Stimulated activated CD8-positive, alpha-beta memory T cell treated with anti-CD3 and anti-CD28 coated beads, Interleukin-2, amount 100 ng/mL, for 1 hour (primary cell): ENCODE data around the gene DNM3.

Experiments used
- DNase-seq, 2 donors: peaks; one replicate each; pipeline ENCODE4 v3.0.0-alpha.2; 2020; ENCODE audit warnings: low read depth in 2 of 2

DNM3 gene

DNA sequence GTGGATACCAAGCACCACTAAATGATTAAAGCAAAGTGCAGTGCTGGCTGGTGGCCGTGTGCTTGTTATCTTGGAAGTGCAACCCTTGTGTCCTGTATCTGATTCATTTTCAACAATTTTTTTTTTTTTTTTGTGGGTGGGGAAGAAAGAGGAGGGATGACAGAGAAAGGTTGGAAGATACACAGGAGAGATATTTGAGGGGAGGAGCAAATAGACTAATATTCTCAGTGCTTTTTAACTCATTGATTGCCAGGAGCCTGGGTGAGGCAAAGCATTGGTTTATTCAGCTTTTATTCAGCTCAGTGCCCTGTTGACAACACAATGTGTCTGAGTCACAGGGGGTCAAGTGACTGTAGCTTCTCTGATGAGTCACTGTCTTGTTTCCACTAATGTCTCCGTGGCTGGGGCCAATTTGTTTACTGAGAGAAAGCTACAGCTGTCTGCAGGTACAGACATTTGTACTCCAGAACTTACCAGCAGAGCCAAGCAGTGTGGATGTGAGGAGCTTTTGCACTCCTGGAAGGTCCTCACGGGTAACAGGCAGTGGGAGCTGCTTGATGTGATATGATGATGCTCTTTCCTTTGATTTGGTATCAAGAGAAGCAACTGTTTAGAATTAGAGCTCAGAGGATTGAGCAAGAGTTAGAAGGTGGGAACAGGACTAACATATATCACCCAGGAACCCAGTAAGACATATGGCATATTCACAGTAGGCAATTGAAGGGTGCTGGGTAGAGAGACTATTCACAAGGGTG lies 23.6 kb upstream of the DNM3 start:
- DNase-seq, result no peak

DNA sequence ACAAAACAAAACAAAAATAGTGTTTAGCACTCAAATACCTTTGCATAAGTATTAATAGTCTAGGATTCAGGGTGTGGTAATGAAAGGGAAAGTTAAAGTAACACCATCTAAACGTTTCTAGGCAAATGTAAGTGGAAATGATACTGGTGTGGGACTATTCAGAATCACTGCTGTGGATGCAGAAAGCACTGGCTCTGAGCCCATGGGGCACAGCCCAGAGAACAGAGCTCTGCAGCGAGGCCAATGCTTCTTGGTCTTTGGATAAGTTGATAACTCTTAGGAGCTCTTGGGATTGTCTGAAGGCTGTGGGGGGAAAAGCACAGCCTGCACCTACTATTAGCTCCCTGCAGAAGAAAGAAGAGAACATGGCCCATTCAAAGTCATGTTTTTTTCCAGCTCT lies 21.4 kb upstream of the DNM3 start:
- DNase-seq, result no peak

DNA sequence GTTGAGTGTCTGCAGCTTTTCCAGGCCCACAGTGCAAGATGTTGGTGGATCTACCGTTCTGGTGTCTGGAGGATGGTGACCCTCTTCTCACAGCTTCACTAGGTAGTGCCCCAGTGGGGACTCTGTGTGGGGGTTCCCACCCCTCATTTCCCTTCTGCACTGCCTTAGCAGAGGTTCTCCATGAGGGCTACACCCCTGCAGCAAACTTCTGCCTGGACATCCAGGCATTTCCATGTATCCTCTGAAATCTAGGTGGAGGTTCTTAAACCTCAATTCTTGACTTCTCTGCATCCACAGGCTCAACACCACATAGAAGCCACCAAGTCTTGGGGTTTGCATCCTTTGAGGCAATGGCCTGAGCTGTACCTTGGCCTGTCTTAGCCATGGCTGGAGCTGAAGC lies 14.3 kb upstream of the DNM3 start:
- DNase-seq, result no peak

DNA sequence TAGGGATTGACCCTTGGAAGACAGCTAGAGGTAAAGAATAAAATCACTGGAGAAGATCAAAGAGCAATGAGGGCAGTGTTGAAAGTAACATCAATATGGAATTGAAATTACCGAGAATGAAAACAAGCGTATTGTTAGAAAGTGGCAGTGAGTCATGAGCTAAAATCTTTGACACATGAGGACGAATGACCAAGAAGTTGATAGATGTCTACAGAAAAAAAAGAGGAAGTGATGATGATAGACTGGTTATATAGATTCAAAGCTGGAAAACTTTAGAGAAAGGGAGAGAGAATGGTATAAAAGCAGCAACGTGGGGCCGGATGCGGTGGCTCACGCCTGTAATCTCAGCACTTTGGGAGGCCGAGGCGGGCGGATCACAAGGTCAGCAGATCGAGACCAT lies 12.5 kb upstream of the DNM3 start:
- no peak for DNase-seq

DNA sequence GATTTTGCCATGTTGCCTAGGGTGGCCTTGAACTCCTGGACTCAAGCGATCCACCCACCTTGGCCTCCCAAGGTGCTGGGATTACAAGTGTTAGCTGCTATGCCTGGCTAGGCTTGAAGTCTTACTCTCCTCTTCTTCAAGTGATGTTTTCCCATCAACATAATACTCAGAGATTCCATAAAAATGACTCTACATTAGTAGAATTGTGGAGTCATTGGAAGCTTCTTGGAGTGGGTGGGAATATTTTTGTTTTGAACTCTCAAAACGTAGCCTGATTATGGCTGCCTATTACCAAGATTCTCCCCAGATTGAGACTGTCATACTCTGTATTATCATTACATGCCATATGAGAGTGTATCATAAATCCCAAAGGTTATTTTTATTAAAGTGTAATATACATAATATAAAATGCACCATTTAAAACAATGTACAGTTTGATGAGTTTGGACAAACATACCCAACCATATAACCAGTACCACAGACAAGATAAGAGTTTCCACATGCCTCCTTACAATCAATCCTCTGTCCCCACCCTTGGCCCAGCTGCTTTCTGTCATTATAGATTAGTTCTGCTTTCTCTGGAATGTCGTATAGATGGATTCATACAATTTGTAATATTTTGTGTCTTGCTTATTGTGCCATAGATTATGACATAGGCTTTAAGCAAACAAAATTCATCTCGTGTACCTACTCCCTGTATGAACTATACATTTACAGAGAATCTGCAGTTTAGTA lies 8.0 kb upstream of the DNM3 start:
- DNase-seq, result no peak

DNA sequence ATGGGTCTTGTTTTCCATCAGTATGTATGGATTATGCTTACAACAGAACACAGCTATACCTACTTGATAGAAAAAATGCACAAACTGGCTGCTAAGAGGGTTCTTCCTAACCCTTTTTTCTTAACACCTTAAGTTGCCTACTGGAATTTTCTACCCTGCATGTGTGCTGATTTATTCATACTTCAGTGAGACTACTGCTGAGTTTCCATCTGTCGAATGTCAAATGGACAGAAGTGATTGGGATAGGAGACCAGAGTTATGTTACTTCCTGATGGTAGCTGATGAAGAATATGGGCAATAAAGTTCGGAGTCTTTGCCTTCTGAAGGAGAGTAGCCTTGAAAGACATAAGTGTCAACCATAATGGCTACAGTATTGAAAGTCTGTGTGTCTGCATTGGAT lies 6.5 kb upstream of the DNM3 start:
- DNase-seq, result no peak

DNA sequence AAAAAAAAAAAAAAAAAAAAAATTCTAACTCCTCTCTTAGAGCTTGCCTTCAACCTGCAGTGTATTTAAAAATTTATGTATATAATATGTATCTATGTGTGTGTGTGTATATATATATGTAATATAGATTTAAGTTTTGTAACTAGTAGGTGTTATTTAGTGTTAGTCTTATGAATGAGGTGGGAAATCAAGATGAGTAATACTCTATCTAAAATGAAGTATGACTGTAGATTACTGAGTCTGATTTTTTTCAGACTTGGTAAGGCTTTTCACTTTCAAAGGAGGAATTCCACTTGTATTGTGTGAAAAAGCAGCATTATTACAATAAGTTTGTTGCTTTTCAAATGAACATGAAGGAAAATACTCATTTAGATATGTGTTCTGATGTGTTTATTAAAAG lies 5.4 kb upstream of the DNM3 start:
- no peak for DNase-seq

DNA sequence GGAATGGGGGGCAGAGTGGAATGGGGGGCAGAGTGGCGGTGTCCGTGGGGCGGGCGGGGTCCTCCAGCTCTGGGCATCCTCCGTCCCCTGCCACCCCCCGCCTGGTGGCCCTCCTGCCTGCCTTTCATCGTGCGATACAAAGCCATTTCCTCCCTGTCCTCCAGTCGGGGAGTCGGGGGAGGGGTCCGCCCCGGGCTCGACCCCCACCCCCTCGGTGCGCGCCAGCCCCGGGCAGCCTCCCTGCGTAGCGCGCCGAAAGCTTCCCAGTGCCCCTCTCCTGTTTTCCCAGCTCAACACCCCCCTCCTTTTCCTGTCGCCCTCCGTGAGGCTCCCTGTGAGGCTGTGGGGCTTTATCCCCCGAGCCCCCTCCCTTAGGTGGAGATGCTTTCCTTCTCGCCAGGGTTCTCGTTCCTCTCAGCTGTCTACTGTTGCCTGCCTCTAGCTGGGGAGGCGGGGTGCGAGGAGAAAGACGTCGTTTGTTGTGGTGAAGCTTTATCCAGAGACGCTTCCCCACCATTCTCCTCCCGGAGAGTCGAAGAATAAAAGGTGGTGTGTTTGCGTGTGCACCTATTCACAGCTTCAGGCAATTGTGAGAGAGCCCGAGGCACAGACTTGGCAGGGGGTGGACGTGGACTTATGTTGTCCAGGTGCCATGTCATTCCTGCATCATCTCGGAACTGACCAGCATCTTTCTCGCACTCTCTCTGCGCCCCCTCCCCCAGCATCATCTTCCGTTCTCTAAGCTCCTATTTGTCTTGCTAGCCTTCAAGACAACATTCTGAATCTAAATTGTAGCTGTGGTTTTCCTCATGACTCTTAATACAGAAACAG lies 848 bp downstream of the DNM3 start:
- no peak for DNase-seq

DNA sequence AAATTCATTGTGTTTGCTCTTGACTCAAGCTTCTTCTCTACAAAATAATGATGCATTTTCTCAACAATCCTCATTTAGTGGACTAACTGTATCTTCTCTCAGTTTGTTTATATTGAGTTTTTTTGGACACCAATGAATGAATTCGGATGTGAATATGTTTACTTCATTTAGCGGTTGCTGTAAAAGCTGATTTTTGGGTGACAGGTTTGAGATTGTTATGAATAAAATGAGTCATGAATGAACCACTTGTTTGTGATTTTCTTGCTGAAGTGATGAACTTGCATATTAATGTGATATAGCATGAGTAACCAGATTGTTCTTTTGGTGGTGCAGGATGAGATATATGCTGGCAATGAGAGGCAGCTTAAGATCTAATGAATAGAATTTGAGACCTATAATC lies 3.1 kb downstream of the DNM3 start:
- DNase-seq, result no peak

DNA sequence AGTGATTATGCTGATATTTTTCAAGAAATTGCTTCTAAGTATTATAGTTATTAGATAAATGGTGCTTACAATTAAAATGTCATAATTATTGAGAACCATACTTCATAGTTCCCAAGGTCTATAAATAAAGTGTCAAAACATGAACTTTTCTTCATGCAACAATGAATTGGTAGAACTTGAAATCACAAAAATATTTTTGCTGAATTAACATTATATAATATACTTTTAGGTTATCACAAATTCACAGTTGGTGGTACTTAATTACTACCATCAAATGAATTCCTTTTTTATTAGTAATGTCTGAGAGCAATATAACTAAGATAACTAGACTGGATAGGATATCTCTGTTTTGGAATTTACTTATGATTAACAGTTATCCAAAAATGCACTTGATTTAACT lies 4.7 kb downstream of the DNM3 start:
- DNase-seq, result no peak

DNA sequence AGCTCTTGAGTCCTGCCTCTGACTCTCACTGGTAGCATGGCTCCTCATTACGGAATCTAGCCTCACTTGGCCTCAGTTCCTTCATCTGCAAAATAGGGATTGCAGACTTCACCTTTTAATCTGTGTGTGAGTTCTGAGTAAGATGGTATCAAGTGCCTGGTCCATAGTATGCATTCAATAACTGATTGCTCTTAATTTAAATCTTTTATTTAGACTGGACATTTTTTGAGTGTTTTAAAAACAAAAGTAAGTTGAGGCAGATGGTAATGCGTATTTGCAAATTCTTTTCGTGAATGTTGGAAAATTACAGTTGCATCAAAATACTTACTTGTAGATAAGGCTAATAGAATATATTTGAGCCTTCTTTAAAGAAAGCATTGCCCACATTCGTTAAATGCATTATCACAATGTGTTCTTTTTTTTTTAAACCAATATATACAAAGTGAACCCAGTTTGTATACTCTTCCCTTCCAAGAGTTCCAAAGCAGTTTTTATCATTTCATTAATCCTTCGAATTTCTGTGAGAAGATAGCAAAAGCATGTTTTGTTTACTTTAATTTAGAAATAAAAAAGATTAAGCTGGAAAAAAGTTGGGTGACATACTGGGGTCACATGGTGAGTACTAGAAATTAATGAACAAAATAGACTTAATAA lies 8.1 kb downstream of the DNM3 start:
- DNase-seq, result no peak

DNA sequence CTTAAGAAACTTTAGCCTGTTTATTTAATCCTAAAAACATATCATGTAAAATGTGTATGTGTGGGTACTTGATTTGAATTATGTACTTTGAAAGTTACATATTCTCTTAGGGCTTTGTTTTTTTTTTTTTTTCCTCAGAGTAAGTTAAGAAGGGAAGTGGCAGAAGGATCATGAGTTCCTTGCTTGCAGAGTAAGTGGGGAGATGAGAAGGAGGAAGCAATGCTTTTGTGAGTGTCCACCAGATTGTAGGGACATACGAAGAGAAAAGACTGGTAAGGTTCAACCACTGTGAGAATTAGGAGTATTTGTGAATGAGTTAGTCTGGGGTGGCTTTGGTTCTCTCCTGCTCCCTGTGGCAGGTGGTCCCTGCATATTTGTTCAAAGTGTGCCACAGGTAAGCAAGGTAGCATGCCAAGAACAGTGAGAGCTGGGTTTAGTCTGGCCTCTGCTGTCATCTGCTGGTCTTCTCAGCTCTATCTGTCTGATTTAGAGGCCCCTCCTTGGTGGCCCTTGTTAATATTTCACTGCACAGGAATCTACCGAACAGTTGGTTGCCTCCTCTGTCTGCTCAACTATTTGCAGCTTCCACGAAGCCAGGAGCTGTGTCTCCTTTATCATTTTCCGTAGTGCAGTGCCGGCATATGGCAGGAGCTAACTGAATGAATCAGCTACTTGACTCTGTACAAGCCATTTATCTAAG lies 9.5 kb downstream of the DNM3 start:
- no peak for DNase-seq

DNA sequence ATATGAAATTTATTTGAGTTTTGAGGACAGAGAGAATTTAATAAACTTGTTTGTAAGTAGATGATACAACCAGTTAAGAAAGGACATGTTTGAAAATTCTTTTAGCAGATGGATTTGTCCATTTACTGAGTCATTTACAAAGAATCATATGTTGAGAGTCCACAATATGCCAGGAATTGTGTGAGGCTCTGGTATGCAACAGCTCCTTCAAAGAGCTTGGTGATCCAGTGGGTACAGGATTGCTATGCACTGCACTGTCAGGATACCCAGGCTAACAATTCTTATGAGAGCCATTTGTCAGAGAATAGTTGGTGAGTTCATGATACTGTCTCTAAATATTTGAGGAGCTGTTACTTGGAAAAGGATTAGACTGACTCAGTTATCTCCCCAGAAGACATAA lies 11.0 kb downstream of the DNM3 start:
- DNase-seq, result no peak

DNA sequence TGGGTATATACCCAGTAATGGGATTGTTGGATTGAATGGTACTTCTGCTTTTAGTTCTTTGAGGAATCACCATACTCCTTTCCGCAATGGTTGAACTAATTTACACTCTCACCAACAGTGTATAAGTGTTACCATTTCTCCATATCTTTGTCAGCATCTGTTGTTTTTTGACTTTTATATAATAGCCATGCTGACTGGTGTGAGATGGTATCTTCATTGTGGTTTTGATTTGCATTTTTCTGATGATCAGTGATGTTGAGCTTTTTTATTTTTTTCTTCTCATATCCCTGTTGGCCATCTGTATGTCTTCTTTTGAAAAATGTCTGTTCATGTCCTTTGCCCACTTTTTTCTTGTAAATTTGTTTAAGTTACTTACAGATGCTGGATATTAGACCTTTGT lies 14.1 kb downstream of the DNM3 start:
- no peak for DNase-seq

DNA sequence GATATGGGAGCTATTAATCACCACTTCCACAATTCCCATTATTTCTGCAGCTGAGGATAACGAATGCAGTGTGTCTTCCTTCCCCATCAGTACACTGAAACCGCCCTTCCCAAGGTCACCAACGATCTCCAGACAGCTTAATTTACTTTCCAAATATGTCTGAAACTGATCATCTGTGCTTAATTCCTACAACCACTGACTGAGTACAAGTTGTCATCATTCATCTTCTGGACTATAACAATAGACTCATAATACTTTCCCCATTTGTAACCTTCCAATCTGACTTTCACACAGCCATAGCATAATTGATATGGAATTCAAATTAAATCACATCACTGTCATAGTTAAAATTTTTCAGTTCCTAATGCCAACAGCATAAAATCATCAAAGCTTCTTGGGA lies 17.4 kb downstream of the DNM3 start:
- DNase-seq, result no peak

DNA sequence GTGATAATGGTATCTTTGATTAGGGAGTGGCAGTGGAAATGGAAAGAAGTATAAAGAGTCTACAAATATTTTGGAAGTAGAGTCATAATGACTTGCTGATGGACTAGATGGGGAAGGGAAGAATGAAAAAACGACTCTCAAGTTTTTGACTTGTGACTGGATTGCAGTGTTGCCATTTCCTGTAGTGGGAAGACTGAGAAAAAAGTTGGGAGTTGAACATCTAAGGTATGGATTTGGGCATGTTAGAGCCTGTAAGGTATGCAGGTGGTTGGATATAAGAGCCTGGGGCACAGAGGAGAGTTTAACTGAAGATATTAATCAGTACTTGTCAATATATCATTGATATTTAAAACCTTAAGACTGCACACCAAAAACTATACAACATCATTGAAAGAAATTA lies 19.4 kb downstream of the DNM3 start:
- DNase-seq, result no peak

DNA sequence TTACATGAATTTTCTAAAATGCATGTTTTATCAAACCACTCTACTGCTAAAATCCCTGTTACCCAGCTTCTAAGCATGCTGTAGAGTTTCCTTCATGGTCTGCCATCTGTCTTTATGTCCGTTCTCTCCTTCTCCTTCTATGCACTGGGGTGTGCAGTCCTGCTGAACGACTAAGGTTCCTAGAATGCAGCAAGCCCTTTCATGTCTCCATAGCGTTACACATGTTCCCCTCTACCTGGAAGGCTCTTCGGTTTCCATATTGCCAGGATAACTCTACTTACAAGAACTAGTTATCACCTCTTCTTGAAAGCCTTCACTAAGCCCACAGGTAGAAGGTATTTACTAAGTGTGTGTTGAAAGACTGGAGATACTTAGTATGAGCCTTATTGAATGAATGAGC lies 22.2 kb downstream of the DNM3 start:
- DNase-seq, result no peak

DNA sequence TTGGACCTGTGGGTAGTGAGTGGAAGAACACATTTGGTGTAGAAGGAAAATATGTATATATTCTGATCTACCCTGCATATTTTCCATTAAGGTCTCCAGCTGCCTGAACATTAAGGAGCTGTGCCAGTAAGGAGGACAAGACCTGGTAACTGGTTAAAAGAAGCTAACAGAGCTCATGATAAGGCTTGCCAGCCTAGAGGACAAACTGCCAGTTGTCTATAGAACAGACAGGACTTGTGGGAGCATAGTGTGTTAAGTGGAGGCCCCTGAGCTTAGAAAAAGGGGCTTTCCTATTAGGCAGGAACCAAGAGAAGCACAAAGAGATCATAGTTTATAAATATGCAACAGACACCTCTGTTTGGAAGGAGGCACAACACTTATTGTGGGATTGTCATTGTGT lies 23.0 kb downstream of the DNM3 start:
- no peak for DNase-seq

DNA sequence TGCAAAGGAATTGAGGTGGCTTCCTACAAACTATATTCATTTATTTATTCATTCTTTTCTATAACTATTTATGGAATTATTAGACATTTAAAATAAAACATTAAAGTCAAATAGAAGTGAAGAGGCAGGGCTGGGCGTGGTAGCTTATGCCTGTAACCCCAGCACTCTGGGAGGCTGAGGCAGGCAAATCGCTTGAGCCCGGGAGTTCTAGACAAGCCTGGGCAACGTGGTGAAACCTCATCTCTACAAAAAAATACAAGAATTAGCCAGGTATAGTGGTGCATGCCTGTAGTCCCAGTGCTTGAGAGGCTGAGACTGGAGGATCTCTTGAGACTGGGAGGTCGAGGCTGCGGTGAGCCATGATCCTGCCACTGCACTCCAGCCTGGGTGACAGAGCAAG lies 23.8 kb downstream of the DNM3 start:
- DNase-seq, result no peak

DNA sequence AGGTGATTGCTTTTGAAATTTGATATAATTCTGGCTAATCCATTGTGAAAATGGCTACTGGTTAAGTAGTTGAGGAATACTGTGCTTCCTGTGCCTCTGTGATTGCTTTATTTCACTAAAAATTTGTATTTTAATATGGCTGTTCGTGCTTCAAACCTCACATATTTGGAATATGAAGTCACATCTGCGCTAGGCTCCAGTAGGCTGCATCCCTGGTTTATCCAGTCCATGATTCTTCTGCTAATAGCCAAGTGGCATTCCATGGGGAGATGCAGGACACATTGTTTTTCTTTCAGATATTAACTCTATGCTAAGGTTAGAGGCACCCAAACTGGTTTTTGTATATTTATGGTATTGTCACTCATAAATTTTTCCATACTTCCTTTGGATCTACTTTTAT lies 25.9 kb downstream of the DNM3 start:
- DNase-seq, result no peak

DNA sequence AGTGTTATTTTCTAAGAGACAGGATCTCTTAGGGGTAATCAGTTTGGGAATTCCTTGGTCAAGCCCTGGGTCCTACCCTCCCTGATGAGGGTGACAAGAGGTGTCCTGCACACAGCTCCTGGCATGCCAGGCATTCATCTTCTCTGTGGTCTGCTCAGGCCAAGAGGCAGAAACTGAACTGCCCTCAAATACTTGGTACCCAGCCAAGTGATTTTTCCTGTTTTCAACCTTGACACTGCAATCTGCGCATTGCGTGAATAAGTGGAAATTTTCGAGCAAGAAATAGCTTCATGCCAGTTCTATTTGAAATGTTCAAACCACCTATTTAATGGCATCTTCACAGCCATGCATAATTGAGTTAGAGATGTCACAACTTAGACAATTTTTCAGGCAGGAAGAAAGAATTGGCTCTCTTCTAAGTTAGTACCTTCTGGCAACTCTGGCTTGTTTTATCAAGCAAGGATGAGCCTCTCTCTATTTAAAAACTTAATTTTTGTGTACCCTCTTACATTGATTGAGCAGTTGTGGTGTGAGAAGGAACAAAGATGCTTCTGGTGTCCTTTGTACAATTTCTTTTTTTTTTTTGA lies 27.0 kb downstream of the DNM3 start:
- DNase-seq, result no peak
